Activated CD4-positive, alpha-beta T cell treated with anti-CD3 and anti-CD28 coated beads, Interleukin-2, Interleukin-4, amounts not matched to agents 100 ng/mL and 50 ng/mL, durations not matched to agents 16 hours and 8 hours (primary cell): Measurements from ENCODE around the gene EIF3A.

Experiments
- DNase-seq: peaks from one replicate; pipeline ENCODE4 v3.0.0-alpha.2; 2020; ENCODE audit warnings: low spot score

Gene EIF3A

GRCh38 chr10:119006451-119007210, 74.0 kb downstream of the EIF3A start:
- no peak for DNase-seq

- DNase-seq = no peak
Measured at GRCh38 chr10:119005362-119006043, 75.1 kb downstream of the EIF3A start.

- no peak for DNase-seq
Measured at GRCh38 chr10:119003572-119004289, 76.9 kb downstream of the EIF3A start.

- no peak for DNase-seq
Measured at GRCh38 chr10:119001717-119002500, 78.7 kb downstream of the EIF3A start.

GRCh38 chr10:118998183-118998582, 82.4 kb downstream of the EIF3A start:
- no peak for DNase-seq

- no peak for DNase-seq
Measured at GRCh38 chr10:118997379-118997778, 83.2 kb downstream of the EIF3A start.

GRCh38 chr10:118995739-118996138, 84.9 kb downstream of the EIF3A start:
- DNase-seq = no peak

GRCh38 chr10:118994321-118994720, 86.3 kb downstream of the EIF3A start:
- no peak for DNase-seq

GRCh38 chr10:118993214-118993613, 87.4 kb downstream of the EIF3A start:
- DNase-seq = no peak

- no peak for DNase-seq
Measured at GRCh38 chr10:118992496-118992895, 88.1 kb downstream of the EIF3A start.

GRCh38 chr10:118990326-118990725, 90.3 kb downstream of the EIF3A start:
- no peak for DNase-seq

- peak; percentile 43 for DNase-seq
Measured at GRCh38 chr10:118986815-118987790, 93.5 kb downstream of the EIF3A start.

GRCh38 chr10:118985576-118985975, 95.0 kb downstream of the EIF3A start:
- DNase-seq = no peak
